GM23248 (cell line): ENCODE data around the gene DGKK.

Experiments used
- EZH2 ChIP-seq: fragments of 200-600 bp; sonication (generic); IDR thresholded peaks from 2 replicates; pipeline ENCODE4 v1.6.1; 2018; ENCODE audit warnings: antibody characterized with exemption, mild to moderate bottlenecking; ENCODE audit not compliant: insufficient read depth, poor library complexity, severe bottlenecking
- EZH2phosphoT487 ChIP-seq: fragments of 200-600 bp; sonication (generic); IDR thresholded peaks from 2 replicates; pipeline ENCODE4 v1.6.1; 2018; ENCODE audit warnings: antibody characterized with exemption, moderate library complexity, mild to moderate bottlenecking, low read depth; ENCODE audit not compliant: insufficient read depth

GRCh38 chrX:50459615-50460014 lies 11.0 kb downstream of the DGKK start:
- TF ChIP-seq EZH2phosphoT487: no peak
- TF ChIP-seq EZH2: no peak
